Measurements from ENCODE around the gene PTPRN2.

- TF ChIP-seq CTCF (IDR thresholded peaks at IDR 0.05; ENCODE audit: extremely low read depth in 1 of 2, insufficient read depth in 1 of 2, low read depth in 1 of 2, low read length in 2 of 2) (no peak), MAX (IDR thresholded peaks at IDR 0.05; ENCODE audit: insufficient read depth, insufficient read length) (no peak), POLR2A (IDR thresholded peaks at IDR 0.05; ENCODE audit: low read depth, low read length) (no peak), EZH2 (IDR thresholded peaks at IDR 0.05; ENCODE audit: borderline replicate concordance, low read depth, low read length, severe bottlenecking) (no peak), MYC (IDR thresholded peaks at IDR 0.05; ENCODE audit: low read depth, low read length) (no peak), POLR2AphosphoS5 (IDR thresholded peaks at IDR 0.05; ENCODE audit: insufficient read depth, low read depth, low read length) (no peak)
Measured at GRCh38 chr7:158468181-158468580, 119.4 kb downstream of the PTPRN2 start.

Measured in endothelial cell of umbilical vein (primary cell).